ENCODE measurements around the gene AUTS2.

DNA sequence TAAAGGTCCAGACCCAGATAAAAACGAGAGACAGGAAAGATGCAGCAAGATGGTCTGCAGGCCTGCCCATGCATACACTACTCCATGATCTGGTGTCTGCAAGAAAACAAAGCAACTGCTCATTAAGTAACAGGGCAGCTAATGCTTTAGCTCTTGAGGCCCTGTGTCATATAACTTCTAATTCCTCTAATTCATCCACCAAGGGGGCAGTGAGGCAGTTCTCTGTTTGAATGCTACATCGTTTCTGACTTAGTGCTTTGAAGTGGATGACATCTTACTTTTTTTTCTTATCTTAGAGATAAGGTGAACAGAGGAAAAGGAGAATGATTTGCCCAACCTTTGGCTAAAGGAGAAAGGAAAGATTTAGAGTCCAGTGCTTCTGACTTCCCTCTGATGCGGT lies 619.7 kb downstream of the AUTS2 start:
- TF ChIP-seq, protein P1, sequence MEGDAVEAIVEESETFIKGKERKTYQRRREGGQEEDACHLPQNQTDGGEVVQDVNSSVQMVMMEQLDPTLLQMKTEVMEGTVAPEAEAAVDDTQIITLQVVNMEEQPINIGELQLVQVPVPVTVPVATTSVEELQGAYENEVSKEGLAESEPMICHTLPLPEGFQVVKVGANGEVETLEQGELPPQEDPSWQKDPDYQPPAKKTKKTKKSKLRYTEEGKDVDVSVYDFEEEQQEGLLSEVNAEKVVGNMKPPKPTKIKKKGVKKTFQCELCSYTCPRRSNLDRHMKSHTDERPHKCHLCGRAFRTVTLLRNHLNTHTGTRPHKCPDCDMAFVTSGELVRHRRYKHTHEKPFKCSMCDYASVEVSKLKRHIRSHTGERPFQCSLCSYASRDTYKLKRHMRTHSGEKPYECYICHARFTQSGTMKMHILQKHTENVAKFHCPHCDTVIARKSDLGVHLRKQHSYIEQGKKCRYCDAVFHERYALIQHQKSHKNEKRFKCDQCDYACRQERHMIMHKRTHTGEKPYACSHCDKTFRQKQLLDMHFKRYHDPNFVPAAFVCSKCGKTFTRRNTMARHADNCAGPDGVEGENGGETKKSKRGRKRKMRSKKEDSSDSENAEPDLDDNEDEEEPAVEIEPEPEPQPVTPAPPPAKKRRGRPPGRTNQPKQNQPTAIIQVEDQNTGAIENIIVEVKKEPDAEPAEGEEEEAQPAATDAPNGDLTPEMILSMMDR (conservative IDR thresholded peaks at IDR 0.05; ENCODE audit: low read length) = no peak
- no peak for TF ChIP-seq EZH2phosphoT487 (IDR thresholded peaks at IDR 0.05; ENCODE audit: borderline replicate concordance)
